Trophoblast cell (in vitro differentiated cells and primary cell): Measurements from ENCODE around the gene ZBTB20.

ENCODE experiments used
- DNase-seq, 2 donors: peaks; one replicate each; pipeline ENCODE4 v3.0.0-alpha.2; 2016
- H2AFZ ChIP-seq: 2 replicates; pipeline ENCODE4 v1.6.1; 2013; ENCODE audit warnings: low read length, moderate library complexity, mild to moderate bottlenecking; ENCODE audit not compliant: insufficient read depth, poor library complexity
- H2AK5ac ChIP-seq: 2 replicates; pipeline ENCODE4 v1.6.1; 2013; ENCODE audit warnings: mild to moderate bottlenecking, low read length
- H2BK120ac ChIP-seq: 2 replicates; pipeline ENCODE4 v1.6.1; 2013; ENCODE audit warnings: low read length, mild to moderate bottlenecking, moderate library complexity; ENCODE audit not compliant: insufficient read depth, poor library complexity
- H2BK12ac ChIP-seq: 2 replicates; pipeline ENCODE4 v1.6.1; 2013; ENCODE audit warnings: mild to moderate bottlenecking, low read length, moderate library complexity
- H2BK5ac ChIP-seq: 2 replicates; pipeline ENCODE4 v1.6.1; 2013; ENCODE audit warnings: low read length, low read depth, moderate library complexity, mild to moderate bottlenecking; ENCODE audit not compliant: poor library complexity
- H3K14ac ChIP-seq: 2 replicates; pipeline ENCODE4 v1.6.1; 2013; ENCODE audit warnings: mild to moderate bottlenecking, low read length
- H3K18ac ChIP-seq: 2 replicates; pipeline ENCODE4 v1.6.1; 2013; ENCODE audit warnings: mild to moderate bottlenecking, low read length
- H3K23ac ChIP-seq: 2 replicates; pipeline ENCODE4 v1.6.1; 2013; ENCODE audit warnings: low read length
- H3K27ac ChIP-seq: 2 replicates; pipeline ENCODE4 v1.5.1; 2013; ENCODE audit warnings: low read depth, mild to moderate bottlenecking, inconsistent platforms, low read length, moderate library complexity
- H3K27me3 ChIP-seq: 2 replicates; pipeline ENCODE4 v1.6.1; 2013; ENCODE audit warnings: inconsistent platforms, mild to moderate bottlenecking, low read length, moderate library complexity; ENCODE audit not compliant: insufficient read depth
- H3K36me3 ChIP-seq, 2 experiments: 1 replicate in 1 of 2; 2 replicates in 1 of 2; pipeline ENCODE4 v1.6.1; 2013; ENCODE audit warnings: low read length in 2 of 2, mild to moderate bottlenecking in 2 of 2, moderate library complexity in 1 of 2; ENCODE audit not compliant: insufficient read depth in 2 of 2, control insufficient read depth in 1 of 2
- H3K4ac ChIP-seq: 2 replicates; pipeline ENCODE4 v1.6.1; 2013; ENCODE audit warnings: low read depth, mild to moderate bottlenecking, low read length, moderate library complexity
- H3K4me1 ChIP-seq, 2 experiments: 1 replicate in 1 of 2; 2 replicates in 1 of 2; pipeline ENCODE4 v1.6.1; 2013; ENCODE audit warnings: low read length in 2 of 2, mild to moderate bottlenecking in 2 of 2, moderate library complexity in 1 of 2; ENCODE audit not compliant: insufficient read depth in 2 of 2, control insufficient read depth in 1 of 2
- H3K4me2 ChIP-seq: 2 replicates; pipeline ENCODE4 v1.6.1; 2013; ENCODE audit warnings: inconsistent platforms, mild to moderate bottlenecking, low read length, moderate library complexity
- H3K4me3 ChIP-seq: 2 replicates; pipeline ENCODE4 v1.5.1; 2013; ENCODE audit warnings: mild to moderate bottlenecking, low read depth, low read length, inconsistent platforms
- H3K79me1 ChIP-seq: one replicate; pipeline ENCODE4 v1.6.1; 2013; ENCODE audit warnings: low read length
- H3K79me2 ChIP-seq: 2 replicates; pipeline ENCODE4 v1.6.1; 2013; ENCODE audit warnings: low read length, mild to moderate bottlenecking; ENCODE audit not compliant: control insufficient read depth, insufficient read depth, poor library complexity
- H3K9ac ChIP-seq: 2 replicates; pipeline ENCODE4 v1.6.1; 2013; ENCODE audit warnings: mild to moderate bottlenecking, low read length
- H3K9me3 ChIP-seq: 2 replicates; pipeline ENCODE4 v1.6.1; 2013; ENCODE audit warnings: low read depth, mild to moderate bottlenecking, control low read depth, inconsistent platforms, low read length; ENCODE audit not compliant: insufficient read depth
- H4K12ac ChIP-seq: 2 replicates; pipeline ENCODE4 v1.6.1; 2013; ENCODE audit warnings: low read depth, mild to moderate bottlenecking, low read length, moderate library complexity
- H4K8ac ChIP-seq: 2 replicates; pipeline ENCODE4 v1.6.1; 2013; ENCODE audit warnings: low read depth, mild to moderate bottlenecking, low read length, moderate library complexity
- H4K91ac ChIP-seq: one replicate; pipeline ENCODE4 v1.6.1; 2013; ENCODE audit warnings: low read depth, mild to moderate bottlenecking, low read length, moderate library complexity
- WGBS: extraction: QIAGEN DNeasy Blood & Tissue Kit; methylation state at CpG from one replicate; pipeline ENCODE4 v1.1.7; 2013; ENCODE audit warnings: missing lambda C conversion rate; ENCODE audit not compliant: insufficient read length, insufficient coverage; ENCODE audit errors: extremely low coverage; 5-methylcytosine and 5-hydroxymethylcytosine counted together

Gene ZBTB20

DNA sequence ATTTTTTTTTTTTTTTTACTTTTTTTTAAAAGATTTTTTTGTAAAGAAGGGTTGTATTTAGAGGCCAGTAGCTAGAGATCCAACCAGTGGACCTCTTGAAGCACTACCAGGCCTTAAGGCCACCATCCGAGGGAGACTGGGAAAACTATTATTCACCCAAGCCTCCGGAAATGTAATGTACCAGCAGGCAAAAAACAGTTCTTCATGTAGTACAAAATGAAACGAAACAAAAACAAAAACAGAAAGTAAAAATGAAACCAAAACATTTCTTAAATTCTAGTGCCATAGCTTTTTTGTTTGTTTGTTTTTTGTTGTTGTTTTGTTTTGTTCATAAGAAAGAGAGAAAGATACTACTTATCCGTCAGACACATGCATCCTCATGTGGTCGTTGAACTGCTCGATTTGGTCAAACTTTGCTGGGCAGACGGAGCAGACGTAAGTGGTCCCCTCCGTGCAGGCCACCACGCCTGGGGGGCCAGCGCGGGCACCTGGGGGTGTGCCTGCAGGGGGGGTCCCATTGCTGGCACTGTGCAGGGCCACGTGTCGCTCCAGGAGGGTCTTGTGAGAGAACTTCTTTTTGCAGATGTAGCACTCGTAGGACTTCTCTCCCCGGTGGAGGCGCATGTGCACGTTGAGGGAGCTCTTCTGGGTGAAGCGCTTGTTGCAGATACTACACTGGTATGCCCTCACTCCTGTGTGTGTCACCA lies 808.3 kb downstream of the ZBTB20 start:
- no peak overlapping the region for H2AFZ ChIP-seq
- WGBS, result no CpG with 5 or more reads among the region's 19 CpGs
- no peak overlapping the region for H2BK5ac ChIP-seq
- H3K4me1 ChIP-seq, result no peaks in the 10 kb centered on the region
- no peak overlapping the region for H4K91ac ChIP-seq
- no peak overlapping the region for H3K14ac ChIP-seq
- no peaks in the 10 kb centered on the region for H3K9me3 ChIP-seq
- no peak overlapping the region for H3K18ac ChIP-seq
- no peak overlapping the region for H2BK12ac ChIP-seq
- no peaks in the 10 kb centered on the region for H3K36me3 ChIP-seq
- no peak overlapping the region for H3K4me2 ChIP-seq
- no peak overlapping the region for H3K4ac ChIP-seq
- DNase-seq, result no peak
- H3K9ac ChIP-seq, result no peak overlapping the region
- H3K23ac ChIP-seq, result no peak overlapping the region
- no peak overlapping the region for H2AK5ac ChIP-seq
- no peak overlapping the region for H4K12ac ChIP-seq
- no peaks in the 10 kb centered on the region for H3K27me3 ChIP-seq
- H3K4me3 ChIP-seq, result no peak overlapping the region
- no peak overlapping the region for H3K27ac ChIP-seq
- no peaks in the 10 kb centered on the region for H3K79me2 ChIP-seq
- no peak overlapping the region for H2BK120ac ChIP-seq
- H4K8ac ChIP-seq, result no peak overlapping the region
- no peaks in the 10 kb centered on the region for H3K79me1 ChIP-seq

DNA sequence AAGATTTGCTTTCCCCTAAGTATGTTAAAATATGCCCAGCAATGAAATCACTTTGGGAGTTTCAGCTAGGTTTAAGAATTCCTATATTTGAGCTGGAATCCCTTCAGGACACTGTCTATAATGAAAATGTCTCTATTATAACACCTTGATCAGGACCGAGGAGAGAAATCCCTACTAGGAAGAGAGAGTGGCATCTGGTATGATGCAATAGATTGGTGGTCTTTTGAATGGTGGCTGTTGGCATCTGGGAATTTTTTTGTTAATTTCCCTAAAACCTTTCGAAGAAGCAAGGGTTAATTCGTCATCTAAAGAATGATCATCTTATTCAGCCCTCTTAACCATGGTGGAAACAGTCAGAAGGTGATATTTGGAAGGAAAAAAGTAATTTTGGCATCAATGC lies 810.2 kb downstream of the ZBTB20 start:
- H3K4me3 ChIP-seq, result no peak overlapping the region
- H4K8ac ChIP-seq, result no peak overlapping the region
- H3K18ac ChIP-seq, result no peak overlapping the region
- H2AFZ ChIP-seq, result no peak overlapping the region
- no CpG with 5 or more reads among the region's 3 CpGs for WGBS
- H2BK120ac ChIP-seq, result no peak overlapping the region
- H3K14ac ChIP-seq, result no peak overlapping the region
- no peaks in the 10 kb centered on the region for H3K27me3 ChIP-seq
- H2BK5ac ChIP-seq, result no peak overlapping the region
- H3K27ac ChIP-seq, result no peak overlapping the region
- no peak overlapping the region for H2BK12ac ChIP-seq
- H3K9me3 ChIP-seq, result no peaks in the 10 kb centered on the region
- no peak overlapping the region for H3K9ac ChIP-seq
- no peak overlapping the region for H3K23ac ChIP-seq
- H3K4me1 ChIP-seq, result no peaks in the 10 kb centered on the region
- H3K79me2 ChIP-seq, result no peaks in the 10 kb centered on the region
- no peak overlapping the region for H3K4ac ChIP-seq
- DNase-seq, result no peak
- no peak overlapping the region for H4K91ac ChIP-seq
- H4K12ac ChIP-seq, result no peak overlapping the region
- no peak overlapping the region for H3K4me2 ChIP-seq
- no peak overlapping the region for H2AK5ac ChIP-seq
- H3K79me1 ChIP-seq, result no peaks in the 10 kb centered on the region
- no peaks in the 10 kb centered on the region for H3K36me3 ChIP-seq

DNA sequence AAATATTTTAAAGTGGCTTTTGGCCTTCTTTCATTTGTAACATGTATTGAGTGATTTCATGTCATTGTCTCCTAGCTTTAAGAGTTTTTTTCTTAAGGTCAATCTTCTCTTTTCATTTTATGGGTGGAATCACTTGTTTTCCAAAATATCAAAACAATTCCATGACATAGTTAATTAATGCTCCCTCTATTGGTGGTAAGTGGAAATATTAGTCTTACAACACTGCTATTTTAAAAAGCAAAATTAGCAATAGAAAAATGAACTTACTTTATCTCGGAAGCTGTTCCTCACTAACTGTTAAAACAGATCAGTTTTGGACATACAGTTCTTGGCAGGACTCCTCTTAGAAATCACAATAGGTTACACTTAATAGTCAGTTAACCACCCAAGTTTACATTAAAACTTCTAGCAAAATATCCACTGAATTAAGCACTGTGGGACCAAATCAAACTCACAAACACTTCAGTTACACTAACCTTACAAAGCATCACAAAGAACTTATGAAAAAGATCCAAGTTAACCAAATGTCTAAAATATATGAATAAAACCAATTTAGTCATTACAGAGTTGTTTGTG lies 810.9 kb downstream of the ZBTB20 start:
- Histone ChIP-seq H3K4me2 (no peak overlapping the region), H3K36me3 (no peaks in the 10 kb centered on the region), H3K27ac (no peak overlapping the region), H3K4me3 (no peak overlapping the region), H3K18ac (no peak overlapping the region), H3K9me3 (no peaks in the 10 kb centered on the region), H2AFZ (no peak overlapping the region), H4K12ac (no peak overlapping the region), H4K8ac (no peak overlapping the region), H3K79me1 (no peaks in the 10 kb centered on the region), H2BK5ac (no peak overlapping the region), H2BK12ac (no peak overlapping the region), H4K91ac (no peak overlapping the region), H2BK120ac (no peak overlapping the region), H3K4me1 (no peaks in the 10 kb centered on the region), H3K79me2 (no peaks in the 10 kb centered on the region), H3K9ac (no peak overlapping the region), H3K4ac (no peak overlapping the region), H3K23ac (no peak overlapping the region), H2AK5ac (no peak overlapping the region), H3K14ac (no peak overlapping the region), H3K27me3 (no peaks in the 10 kb centered on the region)
- no CpG with 5 or more reads among the region's 1 CpG for WGBS
- DNase-seq, result no peak

- H3K4ac ChIP-seq, result no peak overlapping the region
- no peak overlapping the region for H3K4me3 ChIP-seq
- no peak overlapping the region for H2AFZ ChIP-seq
- DNase-seq, result no peak
- no peak overlapping the region for H2AK5ac ChIP-seq
- H3K79me2 ChIP-seq, result no peaks in the 10 kb centered on the region
- no peak overlapping the region for H2BK120ac ChIP-seq
- no peaks in the 10 kb centered on the region for H3K27me3 ChIP-seq
- WGBS, result no CpG with 5 or more reads among the region's 2 CpGs
- H2BK12ac ChIP-seq, result no peak overlapping the region
- H3K14ac ChIP-seq, result no peak overlapping the region
- no peak overlapping the region for H2BK5ac ChIP-seq
- no peak overlapping the region for H4K8ac ChIP-seq
- H3K18ac ChIP-seq, result no peak overlapping the region
- H4K91ac ChIP-seq, result no peak overlapping the region
- no peak overlapping the region for H3K23ac ChIP-seq
- H3K4me2 ChIP-seq, result no peak overlapping the region
- H3K79me1 ChIP-seq, result no peaks in the 10 kb centered on the region
- no peak overlapping the region for H4K12ac ChIP-seq
- no peak overlapping the region for H3K9ac ChIP-seq
- no peaks in the 10 kb centered on the region for H3K4me1 ChIP-seq
- H3K27ac ChIP-seq, result no peak overlapping the region
- H3K36me3 ChIP-seq, result no peaks in the 10 kb centered on the region
- H3K9me3 ChIP-seq, result no peaks in the 10 kb centered on the region
Observed at GRCh38 chr3:114333923-114334240, 813.2 kb downstream of the ZBTB20 start.
